Measurements from ENCODE around the gene BLOC1S3. TPM values are rescaled to one million over a fixed set of nuclear protein-coding genes. Genes with fewer than 3 reads are reported as not detected.

The BLOC1S3 gene
- total and polyA plus RNA-seq, 2 of the 13 experiments (the other 11 are each of a cell fraction or from before 2014, with no cell fraction given): 4.3 to 4.8 TPM

DNA sequence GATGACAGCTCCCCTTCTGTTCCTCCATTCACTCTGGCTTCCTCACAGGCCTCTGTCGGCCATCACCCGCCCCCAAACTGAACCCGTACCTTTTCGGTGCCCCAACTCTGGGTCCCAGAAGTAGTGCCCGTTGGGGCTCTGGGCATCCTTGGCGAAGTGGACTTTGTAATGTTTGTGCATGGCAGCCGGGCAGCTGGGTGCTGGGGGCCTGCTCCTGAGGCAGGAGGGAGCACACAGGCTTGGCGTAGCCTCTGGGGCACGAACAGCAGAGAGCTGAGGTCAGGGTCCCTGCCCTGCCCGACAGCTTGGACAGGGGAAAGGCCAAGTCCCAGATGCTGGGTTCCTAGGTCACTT lies 18.6 kb upstream of the BLOC1S3 start:
- FAIRE-seq (no peak), ATAC-seq (no peak), DNase-seq (ENCODE audit: low spot score) (no peak)
- 19% methylated on average over 10 of the region's 10 CpGs for WGBS (ENCODE audit: low lambda C conversion rate)
- in situ Hi-C loops (cut with HindIII; ENCODE audit: extremely low pct_ligation_motif_present, low pct_unique_long_range_greater_than_20kb) (no loop called here), intact Hi-C loops (cut with micrococcal nuclease; ENCODE audit: unreplicated experiment) (no loop called here)
- no peaks in the 10 kb centered on the region for H4K20me1 ChIP-seq (ENCODE audit: insufficient read depth, low read length)
- TF ChIP-seq HNF4A (CRISPR knock-in tag; IDR thresholded peaks at IDR 0.05) (0 out of 2 replicates have a peak, but pooled peaks have one; percentile 5), HNRNPL (IDR thresholded peaks at IDR 0.05; ENCODE audit: low read depth, low read length) (peak; percentile 84), ATAD3A (CRISPR knock-in tag; IDR thresholded peaks at IDR 0.05) (no peak), HNF1B (CRISPR knock-in tag; IDR thresholded peaks at IDR 0.05) (0 out of 2 replicates have a peak, but pooled peaks have one; percentile 16), ZNF446 (CRISPR knock-in tag; IDR thresholded peaks at IDR 0.05) (no peak)
- TF ChIP-seq, protein P1, sequence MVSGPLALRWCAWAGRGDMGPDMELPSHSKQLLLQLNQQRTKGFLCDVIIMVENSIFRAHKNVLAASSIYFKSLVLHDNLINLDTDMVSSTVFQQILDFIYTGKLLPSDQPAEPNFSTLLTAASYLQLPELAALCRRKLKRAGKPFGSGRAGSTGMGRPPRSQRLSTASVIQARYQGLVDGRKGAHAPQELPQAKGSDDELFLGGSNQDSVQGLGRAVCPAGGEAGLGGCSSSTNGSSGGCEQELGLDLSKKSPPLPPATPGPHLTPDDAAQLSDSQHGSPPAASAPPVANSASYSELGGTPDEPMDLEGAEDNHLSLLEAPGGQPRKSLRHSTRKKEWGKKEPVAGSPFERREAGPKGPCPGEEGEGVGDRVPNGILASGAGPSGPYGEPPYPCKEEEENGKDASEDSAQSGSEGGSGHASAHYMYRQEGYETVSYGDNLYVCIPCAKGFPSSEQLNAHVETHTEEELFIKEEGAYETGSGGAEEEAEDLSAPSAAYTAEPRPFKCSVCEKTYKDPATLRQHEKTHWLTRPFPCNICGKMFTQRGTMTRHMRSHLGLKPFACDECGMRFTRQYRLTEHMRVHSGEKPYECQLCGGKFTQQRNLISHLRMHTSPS (CRISPR knock-in tag; IDR thresholded peaks at IDR 0.05; ENCODE audit: low read depth): peak; percentile 74; the same call in 1 of the 2 replicates
- H3K4me1 ChIP-seq (ENCODE audit: insufficient read depth, low read length): peaks cover 91% of the 10 kb centered on the region
- ChIA-PET POLR2A (no interaction called here), CTCF (ENCODE audit: low intra/inter-chr PET ratio, low total read pairs) (no interaction called here)
- peak overlapping the region in 1 of 3 experiments; percentile 3; a peak in 1 of 6 replicates for H3K4me3 ChIP-seq (replicated peaks in 1 of 3; ENCODE audit: insufficient read depth in 1 of 3, low read depth in 2 of 3, low read length in 3 of 3)
- H3K36me3 ChIP-seq (replicated peaks in 1 of 2; ENCODE audit: control insufficient read depth in 1 of 2, insufficient read depth in 2 of 2, low read length in 2 of 2): no peaks in the 10 kb centered on the region
- H2AFZ ChIP-seq (ENCODE audit: low read length): no peak overlapping the region
- no peaks in the 10 kb centered on the region for H3K9me3 ChIP-seq (ENCODE audit: low read length)
- H3K4me2 ChIP-seq (ENCODE audit: low read depth, low read length): no peak overlapping the region
- H3K27ac ChIP-seq (ENCODE audit: extremely low read length, insufficient read depth, low read length): no peak overlapping the region
- peaks cover 12 to 59% of the 10 kb centered on the region in 2 experiments; a peak in 4 of 5 replicates for H3K27me3 ChIP-seq (ENCODE audit: control insufficient read depth in 1 of 2, insufficient read depth in 2 of 2, low read length in 2 of 2)
- BruUV-seq (replicated peaks): no TSS peak
- H3K9ac ChIP-seq (ENCODE audit: insufficient read depth, low read depth, low read length): no peak overlapping the region
- H3K79me2 ChIP-seq (ENCODE audit: insufficient read depth, low read length): no peaks in the 10 kb centered on the region

Measured in HepG2 (cell line).